SIG-M5 (cell line): ENCODE measurements around the gene MARK3.
"Not testable (repeated sequence)": the region's sequence is repeated elsewhere in the genome, so short reads cannot be mapped to it uniquely, and the experiment has no call there.

Experiments
- DNase-seq: peaks from one replicate; lab custom pipeline; 2025; lab: John Stamatoyannopoulos, UW

MARK3 gene

GRCh38 chr14:103514596-103515421 lies 129.6 kb downstream of the MARK3 start:
- no peak for DNase-seq

GRCh38 chr14:103516426-103517173 lies 131.4 kb downstream of the MARK3 start:
- DNase-seq, result no peak

GRCh38 chr14:103517174-103517566 lies 132.0 kb downstream of the MARK3 start:
- no peak for DNase-seq

GRCh38 chr14:103517721-103518421 lies 132.7 kb downstream of the MARK3 start:
- DNase-seq, result no peak

GRCh38 chr14:103518422-103519042 lies 133.3 kb downstream of the MARK3 start:
- no peak for DNase-seq

GRCh38 chr14:103519043-103519836 lies 134.0 kb downstream of the MARK3 start:
- no peak for DNase-seq

GRCh38 chr14:103519837-103520212 lies 134.6 kb downstream of the MARK3 start:
- no peak for DNase-seq

- no peak for DNase-seq
These were observed 135.0 kb downstream of the MARK3 start for GRCh38 chr14:103520269-103520656.

- peak; percentile 34 for DNase-seq
These were observed 135.6 kb downstream of the MARK3 start for GRCh38 chr14:103520657-103521437.

GRCh38 chr14:103521438-103521950 lies 136.3 kb downstream of the MARK3 start:
- DNase-seq, result no peak

GRCh38 chr14:103521951-103522563 lies 136.8 kb downstream of the MARK3 start:
- no peak for DNase-seq

GRCh38 chr14:103522649-103523574 lies 137.7 kb downstream of the MARK3 start, which contains the start of gene CKB:
Gene CKB (minus strand): TSS chr14:103522830. CDS start chr14:103522493, 337 bp downstream.
- DNase-seq, result no peak

- DNase-seq, result no peak
These were observed 138.3 kb downstream of the MARK3 start for GRCh38 chr14:103523575-103523954.

- no peak for DNase-seq
These were observed 139.1 kb downstream of the MARK3 start for GRCh38 chr14:103524002-103524935.

GRCh38 chr14:103525430-103526246 lies 140.4 kb downstream of the MARK3 start:
- not testable (repeated sequence) for DNase-seq

- no peak for DNase-seq
These were observed 141.2 kb downstream of the MARK3 start for GRCh38 chr14:103526247-103526913.
